ENCODE results near the gene TOM1L2.
A peak's percentile ranks its signal among the peaks of the same experiment; 100 is the strongest.

TOM1L2 gene

DNA sequence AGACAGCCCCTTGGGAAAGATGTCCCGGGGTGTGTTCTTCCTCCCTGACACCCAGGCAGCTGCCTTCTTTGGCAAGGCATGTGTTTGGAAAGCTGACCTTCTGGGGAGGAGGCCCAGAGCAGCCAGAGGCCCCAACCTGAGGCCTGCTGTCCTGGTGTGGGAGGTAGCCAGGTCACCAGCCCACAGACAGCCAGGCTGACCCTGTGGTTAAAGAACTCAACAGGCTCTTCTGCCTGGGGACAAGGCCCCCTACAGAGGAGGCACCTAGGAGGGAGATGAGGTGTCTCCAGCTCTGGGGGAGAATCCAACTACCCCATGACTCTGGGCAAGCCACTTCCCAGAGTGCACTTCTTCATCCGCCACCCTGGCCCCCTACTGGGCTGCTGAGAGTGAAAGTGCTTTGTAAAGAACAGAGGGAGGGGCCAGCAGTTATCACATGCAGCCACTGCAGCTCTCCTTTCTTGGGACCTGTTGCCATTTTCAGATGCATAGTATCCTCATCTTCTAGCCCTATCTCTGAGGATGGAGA lies 122.3 kb downstream of the TOM1L2 start:
- TF ChIP-seq, protein P1, sequence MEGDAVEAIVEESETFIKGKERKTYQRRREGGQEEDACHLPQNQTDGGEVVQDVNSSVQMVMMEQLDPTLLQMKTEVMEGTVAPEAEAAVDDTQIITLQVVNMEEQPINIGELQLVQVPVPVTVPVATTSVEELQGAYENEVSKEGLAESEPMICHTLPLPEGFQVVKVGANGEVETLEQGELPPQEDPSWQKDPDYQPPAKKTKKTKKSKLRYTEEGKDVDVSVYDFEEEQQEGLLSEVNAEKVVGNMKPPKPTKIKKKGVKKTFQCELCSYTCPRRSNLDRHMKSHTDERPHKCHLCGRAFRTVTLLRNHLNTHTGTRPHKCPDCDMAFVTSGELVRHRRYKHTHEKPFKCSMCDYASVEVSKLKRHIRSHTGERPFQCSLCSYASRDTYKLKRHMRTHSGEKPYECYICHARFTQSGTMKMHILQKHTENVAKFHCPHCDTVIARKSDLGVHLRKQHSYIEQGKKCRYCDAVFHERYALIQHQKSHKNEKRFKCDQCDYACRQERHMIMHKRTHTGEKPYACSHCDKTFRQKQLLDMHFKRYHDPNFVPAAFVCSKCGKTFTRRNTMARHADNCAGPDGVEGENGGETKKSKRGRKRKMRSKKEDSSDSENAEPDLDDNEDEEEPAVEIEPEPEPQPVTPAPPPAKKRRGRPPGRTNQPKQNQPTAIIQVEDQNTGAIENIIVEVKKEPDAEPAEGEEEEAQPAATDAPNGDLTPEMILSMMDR (IDR thresholded peaks at IDR 0.05; ENCODE audit: control insufficient read depth, insufficient read depth, low read depth, low read length, missing control alignments): peak; percentile 25
- no peak for DNase-seq (ENCODE audit: low read depth)
- no peak overlapping the region for H3K4me3 ChIP-seq (ENCODE audit: control insufficient read depth, low read depth, low read length)

DNA sequence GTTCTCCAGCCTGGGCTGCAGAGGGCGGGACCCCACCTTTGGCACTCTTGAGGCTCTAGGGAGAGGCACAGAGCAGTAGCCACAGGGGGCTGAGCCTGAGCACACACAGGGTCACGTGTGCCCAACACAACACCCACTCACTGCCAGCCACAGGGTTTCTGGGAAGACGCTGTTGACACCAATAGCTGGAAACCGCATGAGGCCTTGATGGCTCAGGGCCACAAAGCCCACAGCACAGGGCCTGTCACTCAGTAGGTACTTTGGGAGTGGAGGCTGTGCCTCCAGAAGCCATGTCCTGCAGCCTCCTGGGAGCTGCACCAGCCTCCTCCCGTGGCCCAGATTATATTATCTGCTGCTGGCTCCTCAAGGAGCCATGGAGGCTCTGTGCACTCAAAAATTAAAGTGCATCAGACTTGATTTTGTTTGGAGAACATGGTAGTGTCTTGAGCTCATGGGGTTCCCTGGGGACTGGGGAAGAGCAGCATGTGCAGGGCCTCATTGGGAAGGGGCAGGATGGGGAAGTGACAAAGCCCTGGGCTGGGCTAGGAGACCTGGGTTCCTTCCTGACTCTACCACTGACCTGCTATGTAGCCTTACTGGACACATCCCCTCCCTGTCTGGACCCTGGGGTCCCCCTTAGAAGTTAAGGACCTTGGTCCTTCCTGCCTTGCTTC lies 122.9 kb downstream of the TOM1L2 start:
- no peak for DNase-seq (ENCODE audit: low read depth)
- no peak overlapping the region for H3K4me3 ChIP-seq (ENCODE audit: control insufficient read depth, low read depth, low read length)
- TF ChIP-seq, protein P1 (IDR thresholded peaks at IDR 0.05; ENCODE audit: control insufficient read depth, insufficient read depth, low read depth, low read length, missing control alignments): no peak

DNA sequence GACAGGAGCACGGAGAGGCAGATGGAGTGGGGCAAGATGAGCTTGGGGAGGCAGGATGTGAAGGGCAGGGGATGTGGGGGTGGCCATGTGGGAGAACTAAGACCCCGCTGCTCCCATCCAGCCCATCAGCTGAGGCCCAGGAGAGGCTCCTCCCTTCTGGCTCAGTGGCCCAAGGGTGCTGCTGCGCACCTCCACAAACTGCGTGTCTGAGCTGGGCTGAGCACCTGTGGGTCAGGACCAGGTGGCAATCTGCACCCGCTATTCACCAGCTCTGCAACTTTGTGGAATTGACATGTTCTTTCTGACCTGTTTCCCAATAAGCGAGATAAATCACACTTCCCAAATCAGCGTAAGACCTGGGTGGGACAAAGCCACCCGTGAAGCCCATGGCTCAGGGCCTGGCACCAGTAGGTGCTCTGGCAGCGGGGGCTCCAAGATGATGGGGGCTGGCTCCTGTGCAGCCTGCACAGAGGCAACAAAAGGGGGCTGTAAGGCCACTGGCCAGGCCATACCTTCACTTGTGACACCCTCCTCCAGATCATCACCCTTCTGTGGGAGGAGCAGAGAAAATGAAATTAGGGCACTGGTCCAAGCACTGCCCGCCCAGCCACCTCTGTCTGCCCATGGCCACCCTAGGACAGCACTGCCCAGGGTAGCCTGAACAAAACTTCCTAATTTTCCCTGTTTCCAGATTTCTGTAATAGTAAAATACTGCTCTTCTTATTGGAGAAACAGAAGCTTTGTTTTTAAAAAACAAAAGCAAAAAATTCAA lies 123.7 kb downstream of the TOM1L2 start:
- TF ChIP-seq, protein P1 (IDR thresholded peaks at IDR 0.05; ENCODE audit: control insufficient read depth, insufficient read depth, low read depth, low read length, missing control alignments): no peak
- H3K4me3 ChIP-seq (ENCODE audit: control insufficient read depth, low read depth, low read length): no peak overlapping the region
- no peak for DNase-seq (ENCODE audit: low read depth)

DNA sequence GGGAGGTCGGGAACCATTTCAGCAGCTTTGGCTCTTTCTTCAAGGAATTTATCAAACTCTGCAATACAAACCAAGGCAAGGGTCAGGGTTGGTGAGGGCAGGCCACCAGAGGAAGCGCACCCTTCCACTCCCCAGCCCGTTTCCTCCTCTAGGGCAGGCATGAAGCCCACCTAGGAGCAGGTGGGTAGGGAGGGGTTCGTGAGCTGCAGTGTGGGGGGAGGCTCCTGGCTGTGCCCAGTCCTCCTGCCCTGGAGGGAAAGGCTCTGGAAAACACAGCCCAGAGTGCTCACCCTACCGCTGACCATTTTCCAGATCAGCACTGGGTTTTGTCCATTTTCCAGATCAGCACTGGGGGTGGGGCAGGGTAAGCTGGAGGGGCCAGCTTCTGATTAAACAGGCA lies 124.5 kb downstream of the TOM1L2 start:
- no peak for DNase-seq (ENCODE audit: low read depth)
- TF ChIP-seq, protein P1 (IDR thresholded peaks at IDR 0.05; ENCODE audit: control insufficient read depth, insufficient read depth, low read depth, low read length, missing control alignments): no peak

DNA sequence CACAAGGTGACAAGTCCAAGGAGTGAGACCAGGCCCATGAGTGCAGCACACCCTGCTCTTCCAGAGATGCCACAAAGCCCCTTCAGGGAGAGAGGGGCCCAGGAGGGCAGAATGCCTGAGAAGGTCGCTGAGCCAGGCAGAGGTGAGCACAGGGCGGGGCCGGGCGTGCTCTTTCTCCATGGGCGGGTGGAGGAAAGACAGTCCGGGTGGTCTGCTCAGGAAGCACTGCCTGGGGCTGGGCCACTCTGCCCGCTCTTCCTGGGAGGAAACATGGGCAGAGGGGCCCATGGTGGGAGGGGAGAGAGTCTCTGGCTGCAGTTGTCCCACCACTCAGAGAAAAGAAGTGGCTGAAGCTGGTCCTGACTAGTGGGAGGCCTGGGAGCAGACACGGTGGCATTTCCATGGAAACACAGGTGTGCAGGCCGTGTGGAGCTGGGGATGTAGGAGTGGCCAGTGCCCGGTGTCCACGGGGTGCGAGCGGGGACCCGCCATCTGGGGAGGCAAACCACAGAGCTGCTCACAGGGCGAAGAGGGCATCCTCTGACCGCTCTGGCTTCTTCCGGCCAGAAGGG lies 125.0 kb downstream of the TOM1L2 start:
- TF ChIP-seq, protein P1 (IDR thresholded peaks at IDR 0.05; ENCODE audit: control insufficient read depth, insufficient read depth, low read depth, low read length, missing control alignments): no peak
- no peak for DNase-seq (ENCODE audit: low read depth)

More for the DNA sequence above, 124.5 kb downstream of the TOM1L2 start:
- no peak overlapping the region for H3K4me3 ChIP-seq (ENCODE audit: control insufficient read depth, low read depth, low read length)

DNA sequence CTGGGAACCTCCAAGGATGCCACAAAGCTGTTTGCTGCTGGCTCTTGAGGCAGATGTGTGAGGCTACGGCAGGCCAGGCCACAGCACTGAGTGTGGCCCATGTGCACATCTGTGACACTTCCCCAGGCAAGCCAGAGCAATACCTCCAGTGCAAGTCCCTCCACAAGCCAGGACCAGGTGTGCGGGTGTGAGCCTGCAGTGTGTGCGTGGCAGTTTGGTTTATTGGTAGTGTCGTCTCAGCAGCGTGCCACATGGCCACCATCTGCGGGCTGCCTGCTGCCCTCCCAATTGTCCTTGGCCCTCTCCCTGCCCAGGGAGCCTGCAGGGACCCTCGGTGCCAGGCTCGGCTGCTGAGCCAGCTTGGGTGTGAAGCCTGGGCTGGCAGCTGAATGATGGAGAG lies 125.6 kb downstream of the TOM1L2 start:
- DNase-seq (ENCODE audit: low read depth): no peak
- TF ChIP-seq, protein P1 (IDR thresholded peaks at IDR 0.05; ENCODE audit: control insufficient read depth, insufficient read depth, low read depth, low read length, missing control alignments): no peak
- no peak overlapping the region for H3K4me3 ChIP-seq (ENCODE audit: control insufficient read depth, low read depth, low read length)

More for the DNA sequence above, 125.0 kb downstream of the TOM1L2 start:
- H3K4me3 ChIP-seq (ENCODE audit: control insufficient read depth, low read depth, low read length): no peak overlapping the region
